Kidney (tissue), 14 donors: Measurements from ENCODE around the gene MAP7. TPM values are rescaled to one million over a fixed set of nuclear protein-coding genes. Genes with fewer than 3 reads are reported as not detected.
"Not testable (repeated sequence)": the region's sequence is repeated elsewhere in the genome, so short reads cannot be mapped to it uniquely, and the experiment has no call there.

Source experiments
- DNase-seq, 5 donors: peaks; one replicate each; pipeline ENCODE4 v3.0.0-alpha.2; 2013 to 2020
- FAIRE-seq: peaks from 2 replicates; lab custom pipeline; 2012; peaks lifted over from hg19 to GRCh38; lab: Jason Lieb, UNC
- H3K27ac ChIP-seq, 2 donors: one replicate each; pipeline ENCODE4 v1.7.0; 2013; ENCODE audit warnings: low read depth in 2 of 2, low read length in 2 of 2, inconsistent platforms in 1 of 2
- H3K27me3 ChIP-seq: one replicate; pipeline ENCODE4 v1.7.1; 2013; ENCODE audit warnings: low read length, inconsistent platforms; ENCODE audit not compliant: control insufficient read depth, insufficient read depth
- H3K36me3 ChIP-seq, 3 donors: one replicate each; pipeline versions ENCODE4 v1.7.0 to v1.7.1; 2013; ENCODE audit warnings: low read length in 3 of 3, control low read depth in 1 of 3, inconsistent platforms in 1 of 3; ENCODE audit not compliant: insufficient read depth in 3 of 3, control insufficient read depth in 2 of 3
- H3K4me1 ChIP-seq, 3 donors: one replicate each; pipeline versions ENCODE4 v1.7.0 to v1.7.1; 2013; ENCODE audit warnings: low read length in 3 of 3, inconsistent platforms in 1 of 3, low read depth in 1 of 3; ENCODE audit not compliant: control insufficient read depth in 2 of 3, insufficient read depth in 2 of 3
- H3K4me3 ChIP-seq, 3 donors: one replicate each; pipeline versions ENCODE4 v1.7.0 to v1.8.1; 2013; ENCODE audit warnings: low read length in 3 of 3, control low read depth in 1 of 3, inconsistent platforms in 1 of 3
- H3K9ac ChIP-seq, 3 donors: one replicate each; pipeline versions ENCODE4 v1.7.0 to v1.7.1; 2013; ENCODE audit warnings: low read length in 3 of 3, control low read depth in 1 of 3, inconsistent platforms in 1 of 3
- H3K9me3 ChIP-seq, 3 donors: one replicate each; pipeline versions ENCODE4 v1.7.0 to v1.7.1; 2013; ENCODE audit warnings: low read length in 3 of 3, control low read depth in 1 of 3, inconsistent platforms in 1 of 3; ENCODE audit not compliant: control insufficient read depth in 2 of 3, insufficient read depth in 1 of 3
- intact Hi-C: fragments of 100-400 bp; cut with DNase I; formaldehyde crosslinking; loops from one replicate; pipeline ENCODE4 v1.11.1; 2022
- polyA plus RNA-seq: library from polyadenylated mRNA; stranded (reverse); fragments of 350-450 nt; fragmentation: Illumina TruSeq; extraction: RNeasy Lipid Tissue Mini Kit (QIAGEN cat#74804); gene quantifications from one replicate; pipeline ENCODE4 v1.2.3, GENCODE V29; 2014; ENCODE audit warnings: low read depth, low replicate concordance; ENCODE audit not compliant: insufficient read depth
- total RNA-seq: library from RNA; stranded (reverse); fragmentation: NEBNext Ultra II Directional; extraction: Animal tissue kit (Norgen Biotek cat#: 25700); gene quantifications from one replicate; pipeline ENCODE4 v1.2.1, GENCODE V29; 2021
- TF ChIP-seq, protein P1 (sequence below): IDR thresholded peaks from 3 replicates; pipeline ENCODE4 v1.5.1; 2012; ENCODE audit warnings: mild to moderate bottlenecking, moderate library complexity, borderline replicate concordance; ENCODE audit not compliant: insufficient read depth; ENCODE audit errors: extremely low read depth
- donor health status: control.
- donor health status: control.
- donor health status: control.
- donor health status: control.
- donor health status: control.
- donor health status: DM: yes; HTN: yes; CAD: no.
- donor health status: Normal renal cell carcinoma (clear cell type).

The MAP7 gene
- total and polyA plus RNA-seq, 2 donors from 2014 or later, result 16.0 to 40.0 TPM

DNA sequence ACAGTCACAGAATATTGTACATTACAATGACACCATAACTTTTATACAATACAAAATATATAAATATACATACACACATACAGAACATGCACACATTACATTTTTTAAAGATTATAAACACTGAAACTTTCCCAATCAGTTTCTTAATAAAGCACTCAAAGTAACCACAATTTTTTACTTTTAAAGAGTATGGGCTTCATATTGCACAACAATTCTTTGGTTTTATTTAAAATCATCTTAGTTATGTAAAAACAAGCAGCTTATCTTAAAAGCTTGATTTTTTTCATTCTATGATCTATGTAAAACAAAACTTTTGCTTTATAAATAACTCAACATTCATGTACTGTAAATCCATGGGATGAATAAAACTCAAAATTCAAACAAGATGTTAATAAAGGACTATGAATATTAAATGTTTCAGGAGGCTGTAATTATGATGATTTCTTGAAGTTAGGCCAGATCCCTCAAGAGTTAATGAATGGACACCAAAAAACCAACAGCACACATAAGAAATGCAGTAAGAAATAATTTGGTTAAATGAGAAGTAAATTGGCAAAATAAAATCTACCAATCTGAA is 167.5 kb downstream of the MAP7 start:
- H3K9ac ChIP-seq, result no peak overlapping the region
- H3K27me3 ChIP-seq, result no peaks in the 10 kb centered on the region
- H3K4me1 ChIP-seq, result no peaks in the 10 kb centered on the region
- H3K9me3 ChIP-seq, result no peaks in the 10 kb centered on the region
- FAIRE-seq (peak; percentile 83), DNase-seq (no peak)
- intact Hi-C loops, result no loop called here
- H3K36me3 ChIP-seq, result peaks cover 0 to 3% (median 0%) of the 10 kb centered on the region in 3 donors
- no peak overlapping the region for H3K4me3 ChIP-seq
- TF ChIP-seq, protein P1, sequence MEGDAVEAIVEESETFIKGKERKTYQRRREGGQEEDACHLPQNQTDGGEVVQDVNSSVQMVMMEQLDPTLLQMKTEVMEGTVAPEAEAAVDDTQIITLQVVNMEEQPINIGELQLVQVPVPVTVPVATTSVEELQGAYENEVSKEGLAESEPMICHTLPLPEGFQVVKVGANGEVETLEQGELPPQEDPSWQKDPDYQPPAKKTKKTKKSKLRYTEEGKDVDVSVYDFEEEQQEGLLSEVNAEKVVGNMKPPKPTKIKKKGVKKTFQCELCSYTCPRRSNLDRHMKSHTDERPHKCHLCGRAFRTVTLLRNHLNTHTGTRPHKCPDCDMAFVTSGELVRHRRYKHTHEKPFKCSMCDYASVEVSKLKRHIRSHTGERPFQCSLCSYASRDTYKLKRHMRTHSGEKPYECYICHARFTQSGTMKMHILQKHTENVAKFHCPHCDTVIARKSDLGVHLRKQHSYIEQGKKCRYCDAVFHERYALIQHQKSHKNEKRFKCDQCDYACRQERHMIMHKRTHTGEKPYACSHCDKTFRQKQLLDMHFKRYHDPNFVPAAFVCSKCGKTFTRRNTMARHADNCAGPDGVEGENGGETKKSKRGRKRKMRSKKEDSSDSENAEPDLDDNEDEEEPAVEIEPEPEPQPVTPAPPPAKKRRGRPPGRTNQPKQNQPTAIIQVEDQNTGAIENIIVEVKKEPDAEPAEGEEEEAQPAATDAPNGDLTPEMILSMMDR, result no peak
- no peak overlapping the region for H3K27ac ChIP-seq

DNA sequence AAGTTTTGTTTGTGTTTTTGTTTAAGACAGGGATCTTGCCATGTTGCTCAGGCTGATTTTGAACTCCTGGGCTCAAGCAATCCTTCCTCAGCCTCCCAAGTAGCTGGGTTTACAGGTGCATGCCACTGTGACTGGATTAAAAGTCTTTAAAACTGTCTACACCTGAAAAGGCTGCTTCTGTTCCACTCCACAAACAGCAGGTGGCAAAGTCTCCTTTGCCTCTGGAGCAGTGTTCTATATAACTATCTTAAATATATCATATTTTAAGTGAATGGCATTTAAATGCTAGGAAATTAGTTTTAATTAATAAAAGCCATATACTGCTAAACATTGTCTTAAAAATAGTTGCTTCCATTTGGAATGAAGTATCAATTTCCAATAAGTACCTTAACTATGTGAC is 171.3 kb downstream of the MAP7 start:
- TF ChIP-seq, protein P1, result no peak
- H3K36me3 ChIP-seq, result peaks cover 0 to 19% (median 4%) of the 10 kb centered on the region in 3 donors
- intact Hi-C loops, result no loop called here
- no peak overlapping the region for H3K9ac ChIP-seq
- H3K9me3 ChIP-seq, result no peaks in the 10 kb centered on the region
- no peak overlapping the region for H3K4me3 ChIP-seq
- no peaks in the 10 kb centered on the region for H3K27me3 ChIP-seq
- H3K27ac ChIP-seq, result no peak overlapping the region
- peak in 1 of 5 donors; percentile 15 for DNase-seq
- no peak for FAIRE-seq
- no peaks in the 10 kb centered on the region for H3K4me1 ChIP-seq

DNA sequence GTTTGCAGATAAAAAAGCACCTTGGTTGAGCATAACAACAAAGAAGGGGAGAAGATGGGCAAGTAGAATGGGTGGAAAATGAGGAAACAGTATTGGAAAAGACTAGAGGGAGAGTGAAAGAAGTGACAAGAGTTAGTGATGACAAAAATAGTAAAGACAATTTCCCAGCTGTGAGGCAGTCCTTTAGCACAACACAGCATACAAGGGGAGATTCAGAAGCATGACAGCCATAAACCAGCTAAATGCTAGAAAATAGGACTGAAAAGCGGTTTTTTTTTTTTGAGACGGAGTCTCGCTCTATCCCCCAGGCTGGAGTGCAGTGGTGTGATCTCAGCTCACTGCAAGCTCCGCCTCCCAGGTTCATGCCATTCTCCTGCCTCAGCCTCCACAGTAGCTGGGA is 174.4 kb downstream of the MAP7 start:
- not testable (repeated sequence) for FAIRE-seq

DNA sequence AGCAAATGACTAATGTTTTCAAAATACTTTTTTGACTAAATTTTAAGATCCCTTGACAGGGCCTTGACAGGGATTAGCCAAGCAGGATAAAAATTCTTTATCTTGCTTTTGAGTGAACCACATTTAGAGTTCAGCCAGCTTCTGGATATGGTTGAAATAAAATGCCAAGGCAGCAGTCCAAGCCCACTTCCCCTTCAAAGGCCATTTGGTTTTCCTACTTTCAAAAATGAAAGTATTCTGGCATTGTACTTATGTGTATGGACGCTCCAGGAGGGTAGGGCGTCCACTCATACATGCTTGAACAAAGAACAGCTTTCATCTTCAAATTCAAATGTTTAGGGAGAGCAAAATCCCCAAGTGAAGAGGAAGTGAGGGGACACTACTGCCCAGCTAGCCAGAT is 178.3 kb downstream of the MAP7 start:
- peaks cover 0 to 8% (median 7%) of the 10 kb centered on the region in 3 donors for H3K36me3 ChIP-seq
- no peak overlapping the region for H3K27ac ChIP-seq
- no peaks in the 10 kb centered on the region for H3K4me1 ChIP-seq
- intact Hi-C loops, result no loop called here
- TF ChIP-seq, protein P1, result no peak
- H3K4me3 ChIP-seq, result no peak overlapping the region
- FAIRE-seq (no peak), DNase-seq (no peak)
- no peaks in the 10 kb centered on the region for H3K9me3 ChIP-seq
- no peak overlapping the region for H3K9ac ChIP-seq
- H3K27me3 ChIP-seq, result no peaks in the 10 kb centered on the region

More for the DNA sequence above, 174.4 kb downstream of the MAP7 start:
- H3K4me1 ChIP-seq, H3K9me3 ChIP-seq, H3K27me3 ChIP-seq, H3K9ac ChIP-seq, intact Hi-C loops, H3K27ac ChIP-seq, DNase-seq, H3K4me3 ChIP-seq: not testable (repeated sequence)
- H3K36me3 ChIP-seq, result peaks cover 0 to 19% (median 7%) of the 10 kb centered on the region in 3 donors
